Heart left ventricle (tissue), 16 donors: ENCODE data around the gene PDE10A. TPM values are rescaled to one million over a fixed set of nuclear protein-coding genes. Genes with fewer than 3 reads are reported as not detected.

Source experiments
- ATAC-seq, 4 donors: fragments of 200-7000 bp; cut with Tn5 transposase; one replicate each; pipeline ENCODE4 v1.9.1; 2020 to 2022; ENCODE audit warnings: moderate library complexity in 4 of 4, mild to moderate bottlenecking in 3 of 4, moderate number of reproducible peaks in 1 of 4
- DNase-seq, 5 donors: peaks; one replicate each; pipeline ENCODE4 v3.0.0-alpha.2; 2020
- H3K27ac ChIP-seq, 12 donors: fragments of 200-600 bp; sonication (generic) in 4 of 12; one replicate each; pipeline versions ENCODE4 v1.5.0 to v1.8.0; 2016 to 2022; ENCODE audit warnings: mild to moderate bottlenecking in 2 of 12
- H3K27me3 ChIP-seq, 9 donors: fragments of 200-600 bp; sonication (generic) in 2 of 9; one replicate each; pipeline versions ENCODE4 v1.5.1 to v1.8.0; 2016 to 2022; ENCODE audit warnings: mild to moderate bottlenecking in 3 of 9
- H3K36me3 ChIP-seq, 9 donors: fragments of 200-600 bp; sonication (generic) in 2 of 9; one replicate each; pipeline versions ENCODE4 v1.5.0 to v1.8.0; 2018 to 2022; ENCODE audit warnings: mild to moderate bottlenecking in 2 of 9
- H3K4me1 ChIP-seq, 12 donors: fragments of 200-600 bp; sonication (generic) in 4 of 12; one replicate each; pipeline versions ENCODE4 v1.5.0 to v1.8.0; 2016 to 2022; ENCODE audit warnings: mild to moderate bottlenecking in 3 of 12
- H3K4me3 ChIP-seq, 12 donors: fragments of 200-600 bp; sonication (generic) in 4 of 12; one replicate each; pipeline versions ENCODE4 v1.5.0 to v1.8.0; 2017 to 2022; ENCODE audit warnings: mild to moderate bottlenecking in 9 of 12, moderate library complexity in 4 of 12
- H3K9me3 ChIP-seq, 12 donors: fragments of 200-600 bp; sonication (generic) in 4 of 12; one replicate each; pipeline versions ENCODE4 v1.5.0 to v1.8.0; 2016 to 2022; ENCODE audit warnings: mild to moderate bottlenecking in 1 of 12
- CTCF ChIP-seq, 12 donors: fragments of 200-600 bp; sonication (generic) in 4 of 12; IDR thresholded peaks; one replicate each; pipeline versions ENCODE4 v1.5.0 to v1.8.0; 2018 to 2022; ENCODE audit warnings: antibody characterized with exemption in 12 of 12, mild to moderate bottlenecking in 5 of 12
- POLR2A ChIP-seq, 2 donors: fragments of 450-650 bp; IDR thresholded peaks; one replicate each; pipeline ENCODE4 v1.6.1; 2017; ENCODE audit warnings: antibody characterized with exemption in 2 of 2, mild to moderate bottlenecking in 2 of 2, moderate library complexity in 2 of 2
- WGBS, 4 donors: extraction: QIAGEN DNeasy Blood & Tissue Kit in 2 of 4; methylation state at CpG; one replicate each; pipeline versions ENCODE4 v1.1.5 to v1.1.7; 2013 to 2018; 5-methylcytosine and 5-hydroxymethylcytosine counted together
- intact Hi-C, 10 donors: fragments of 100-400 bp; cut with DNase I; formaldehyde crosslinking; loops; one replicate each; pipeline versions ENCODE4 v1.11.1 to v1.14.2; 2022
- polyA plus RNA-seq, 2 donors: library from polyadenylated mRNA; stranded (reverse); fragments of 200-250 nt; gene quantifications; one replicate each; pipeline ENCODE4 v1.2.3, GENCODE V29; 2013
- total RNA-seq, 9 donors: library from RNA; depleted of rRNA in 2 of 9; stranded (reverse); fragments of >200 nt in 2 of 9; fragmentation: NEBNext Ultra II Directional in 3 of 9; extraction: Animal tissue kit (Norgen Biotek cat#: 25700) in 3 of 9; gene quantifications; one replicate each; pipeline versions ENCODE4 v1.1.0 to v1.2.4, GENCODE V29; 2016 to 2023
- donor health status: ischemic (EF 13 %, LVEDD 7.1; RV severe dilation, severe dysfunction).
- donor health status: healthy with polysubstance abuse.
- donor health status: DM: no; HTN: yes; CAD: no.
- donor health status: DM: no; HTN: no; CAD: no.
- donor health status: ischemic (EF 25% LVEDD 6.9; RV normal size, moderate dysfunction).
- donor health status: ischemic (EF 25% LVEDD 5.7; RV mildly dilated, moderate dysfunction).
- donor health status: healthy.
- donor health status: DM: yes; HTN: yes; CAD: no.
- donor health status: ischemic (EF 35%, LVEDD 5.7; RV mildly dilated, moderate dysfunction).
- donor health status: nonischemic (EF 11% LVEDD 7.7; RV severe dilation, severe dysfunction).
- donor health status: DM: yes; HTN: yes; CAD: no.
- donor health status: PGD.
- donor health status: ischemic (EF 29% LVEDD 5.4; RV normal size, mild dysfunction).
- donor health status: nonischemic (EF 23%, LVEDD 6.1; RV moderate dilation, normal function).

Gene PDE10A
- total and polyA plus RNA-seq, 11 donors: 4.2 to 22.4 (median 12.8) TPM

- H3K36me3 ChIP-seq: no peaks in the 10 kb centered on the region
- 98 to 100% (median 98%) methylated on average over 3 of the region's 3 CpGs for WGBS, 4 donors
- H3K9me3 ChIP-seq: peaks cover 0 to 6% (median 0%) of the 10 kb centered on the region in 12 donors
- no peak for ATAC-seq
- TF ChIP-seq POLR2A (IDR thresholded peaks at IDR 0.05) (no peak), CTCF (IDR thresholded peaks at IDR 0.05) (no peak)
- H3K4me1 ChIP-seq: peaks cover 0 to 21% (median 6%) of the 10 kb centered on the region in 12 donors
- H3K27ac ChIP-seq: no peak overlapping the region
- no peaks in the 10 kb centered on the region for H3K27me3 ChIP-seq
- no peak for DNase-seq
- intact Hi-C loops: no loop called here
- no peak overlapping the region for H3K4me3 ChIP-seq
These were observed 56.4 kb downstream of the PDE10A start for GRCh38 chr6:165606740-165607008.

GRCh38 chr6:165605901-165606739 is 56.9 kb downstream of the PDE10A start:
- no peaks in the 10 kb centered on the region for H3K27me3 ChIP-seq
- ATAC-seq (peak in 3 of 4 donors; percentile 23 to 36 (median 24)), DNase-seq (no peak)
- TF ChIP-seq CTCF (IDR thresholded peaks at IDR 0.05) (no peak), POLR2A (IDR thresholded peaks at IDR 0.05) (no peak)
- H3K27ac ChIP-seq: no peak overlapping the region
- H3K36me3 ChIP-seq: no peaks in the 10 kb centered on the region
- peaks cover 0 to 18% (median 6%) of the 10 kb centered on the region in 12 donors for H3K4me1 ChIP-seq
- intact Hi-C loops: no loop called here
- 88 to 91% (median 90%) methylated on average over 13 of the region's 13 CpGs for WGBS, 4 donors
- H3K9me3 ChIP-seq: peaks cover 0 to 6% (median 0%) of the 10 kb centered on the region in 12 donors
- H3K4me3 ChIP-seq: no peak overlapping the region

- Histone ChIP-seq H3K27ac (no peak overlapping the region), H3K4me3 (no peak overlapping the region), H3K36me3 (no peaks in the 10 kb centered on the region), H3K4me1 (peaks cover 0 to 19% (median 7%) of the 10 kb centered on the region in 12 donors), H3K27me3 (no peaks in the 10 kb centered on the region), H3K9me3 (peaks cover 0 to 5% (median 0%) of the 10 kb centered on the region in 12 donors)
- TF ChIP-seq POLR2A (IDR thresholded peaks at IDR 0.05): no peak
- TF ChIP-seq CTCF (IDR thresholded peaks at IDR 0.05): no peak
- DNase-seq: no peak
- intact Hi-C loops: no loop called here
- 63 to 71% (median 67%) methylated on average over 10 of the region's 10 CpGs for WGBS, 4 donors
- ATAC-seq: peak in 3 of 4 donors; percentile 26 to 68 (median 50)
These were observed 57.7 kb downstream of the PDE10A start for GRCh38 chr6:165605182-165605875.

DNA sequence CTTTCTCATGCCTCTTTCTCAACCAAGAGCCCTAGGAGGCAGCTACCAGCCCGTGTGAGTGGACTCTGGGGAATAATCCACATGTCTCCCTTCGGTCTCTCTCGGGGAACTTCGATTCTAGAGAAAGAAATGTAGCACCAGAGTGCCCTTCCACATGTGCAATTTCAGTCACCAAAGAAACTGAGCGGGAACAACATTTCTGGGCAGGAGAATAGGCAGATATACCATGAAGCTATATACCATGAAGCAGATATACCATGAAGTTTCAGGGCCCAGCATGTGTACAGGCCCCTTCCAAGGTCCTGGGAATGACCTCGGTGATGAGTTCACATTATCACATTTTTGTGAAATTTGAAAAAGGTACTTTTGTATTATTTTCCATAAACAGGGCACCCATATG is 60.8 kb downstream of the PDE10A start:
- Histone ChIP-seq H3K9me3 (no peaks in the 10 kb centered on the region), H3K27me3 (no peaks in the 10 kb centered on the region), H3K4me3 (no peak overlapping the region), H3K27ac (no peak overlapping the region), H3K36me3 (no peaks in the 10 kb centered on the region), H3K4me1 (peaks cover 0 to 27% (median 11%) of the 10 kb centered on the region in 12 donors)
- DNase-seq (no peak), ATAC-seq (no peak)
- intact Hi-C loops: no loop called here
- TF ChIP-seq POLR2A (IDR thresholded peaks at IDR 0.05) (no peak), CTCF (IDR thresholded peaks at IDR 0.05) (no peak)
- 94 to 96% (median 95%) methylated on average over 6 of the region's 6 CpGs for WGBS, 4 donors
